ENCODE results near the gene CLOCK. TPM values are rescaled to one million over a fixed set of nuclear protein-coding genes. Genes with fewer than 3 reads are reported as not detected.

Gene CLOCK
- total and polyA plus RNA-seq, 9 of the 15 experiments (the other 6 are each of a cell fraction or from before 2014, with no cell fraction given): 3.7 to 14.4 (median 9.4) TPM

DNA sequence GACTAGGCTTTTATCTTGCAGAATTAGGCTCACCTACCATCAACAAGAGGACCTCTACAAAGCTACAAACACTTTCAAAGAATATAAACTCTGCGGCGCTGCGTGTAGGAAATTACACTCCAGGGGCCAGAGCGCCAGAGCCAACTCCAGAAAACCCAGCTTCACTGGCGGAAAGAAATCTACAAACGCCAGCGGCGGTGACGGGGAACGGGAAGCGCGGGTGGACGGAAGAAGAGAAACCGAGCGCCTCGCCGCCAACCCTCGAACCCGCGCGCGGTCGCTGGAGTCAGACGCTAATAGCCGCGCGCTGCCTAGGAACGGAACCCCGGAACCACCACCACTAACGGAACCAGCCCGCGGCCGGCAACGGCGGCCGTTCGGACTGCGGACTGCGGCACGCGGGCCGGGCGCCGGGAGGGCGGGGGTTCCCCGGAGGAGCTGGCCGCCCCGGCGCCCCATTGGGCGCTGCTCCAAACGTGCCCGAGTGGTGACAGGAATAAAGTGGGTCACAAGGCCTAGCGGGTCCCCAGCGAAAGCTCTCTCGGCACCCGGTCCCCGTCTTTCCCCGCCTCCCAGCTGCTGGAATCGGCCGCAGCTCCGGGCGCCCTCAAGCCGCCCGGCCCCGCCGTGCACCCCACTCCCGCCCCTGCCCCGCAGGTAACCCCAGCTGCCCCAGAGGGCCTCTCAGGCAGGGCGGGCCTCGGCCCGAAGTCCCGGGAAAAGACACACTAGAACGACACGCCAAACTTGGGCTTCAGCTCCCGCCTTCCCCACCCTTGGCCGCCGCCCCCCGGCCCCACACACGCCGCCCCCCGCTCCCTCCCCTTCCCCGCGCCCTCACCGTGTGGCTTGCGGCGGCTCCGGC, 836 bp downstream of the CLOCK start (continued):
- no peak for TF ChIP-seq TEAD4 (IDR thresholded peaks at IDR 0.05; ENCODE audit: low read length)
- no peak for TF ChIP-seq TEAD4 (CRISPR knock-in tag; IDR thresholded peaks at IDR 0.05; ENCODE audit: borderline replicate concordance)
- TF ChIP-seq ZNF175 (CRISPR knock-in tag; IDR thresholded peaks at IDR 0.05; ENCODE audit: low read depth): no peak
- no peak for TF ChIP-seq SRSF9 (IDR thresholded peaks at IDR 0.05; ENCODE audit: borderline replicate concordance, low read depth, low read length)
- TF ChIP-seq ZNF121 (CRISPR knock-in tag; conservative IDR thresholded peaks at IDR 0.05): no peak
- TF ChIP-seq, protein P1, sequence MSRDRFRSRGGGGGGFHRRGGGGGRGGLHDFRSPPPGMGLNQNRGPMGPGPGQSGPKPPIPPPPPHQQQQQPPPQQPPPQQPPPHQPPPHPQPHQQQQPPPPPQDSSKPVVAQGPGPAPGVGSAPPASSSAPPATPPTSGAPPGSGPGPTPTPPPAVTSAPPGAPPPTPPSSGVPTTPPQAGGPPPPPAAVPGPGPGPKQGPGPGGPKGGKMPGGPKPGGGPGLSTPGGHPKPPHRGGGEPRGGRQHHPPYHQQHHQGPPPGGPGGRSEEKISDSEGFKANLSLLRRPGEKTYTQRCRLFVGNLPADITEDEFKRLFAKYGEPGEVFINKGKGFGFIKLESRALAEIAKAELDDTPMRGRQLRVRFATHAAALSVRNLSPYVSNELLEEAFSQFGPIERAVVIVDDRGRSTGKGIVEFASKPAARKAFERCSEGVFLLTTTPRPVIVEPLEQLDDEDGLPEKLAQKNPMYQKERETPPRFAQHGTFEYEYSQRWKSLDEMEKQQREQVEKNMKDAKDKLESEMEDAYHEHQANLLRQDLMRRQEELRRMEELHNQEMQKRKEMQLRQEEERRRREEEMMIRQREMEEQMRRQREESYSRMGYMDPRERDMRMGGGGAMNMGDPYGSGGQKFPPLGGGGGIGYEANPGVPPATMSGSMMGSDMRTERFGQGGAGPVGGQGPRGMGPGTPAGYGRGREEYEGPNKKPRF (IDR thresholded peaks at IDR 0.05; ENCODE audit: low read depth, low read length): no peak
- TF ChIP-seq, protein P2, sequence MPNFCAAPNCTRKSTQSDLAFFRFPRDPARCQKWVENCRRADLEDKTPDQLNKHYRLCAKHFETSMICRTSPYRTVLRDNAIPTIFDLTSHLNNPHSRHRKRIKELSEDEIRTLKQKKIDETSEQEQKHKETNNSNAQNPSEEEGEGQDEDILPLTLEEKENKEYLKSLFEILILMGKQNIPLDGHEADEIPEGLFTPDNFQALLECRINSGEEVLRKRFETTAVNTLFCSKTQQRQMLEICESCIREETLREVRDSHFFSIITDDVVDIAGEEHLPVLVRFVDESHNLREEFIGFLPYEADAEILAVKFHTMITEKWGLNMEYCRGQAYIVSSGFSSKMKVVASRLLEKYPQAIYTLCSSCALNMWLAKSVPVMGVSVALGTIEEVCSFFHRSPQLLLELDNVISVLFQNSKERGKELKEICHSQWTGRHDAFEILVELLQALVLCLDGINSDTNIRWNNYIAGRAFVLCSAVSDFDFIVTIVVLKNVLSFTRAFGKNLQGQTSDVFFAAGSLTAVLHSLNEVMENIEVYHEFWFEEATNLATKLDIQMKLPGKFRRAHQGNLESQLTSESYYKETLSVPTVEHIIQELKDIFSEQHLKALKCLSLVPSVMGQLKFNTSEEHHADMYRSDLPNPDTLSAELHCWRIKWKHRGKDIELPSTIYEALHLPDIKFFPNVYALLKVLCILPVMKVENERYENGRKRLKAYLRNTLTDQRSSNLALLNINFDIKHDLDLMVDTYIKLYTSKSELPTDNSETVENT (CRISPR knock-in tag; IDR thresholded peaks at IDR 0.05): 0 out of 2 replicates have a peak, but pooled peaks have one; percentile 7
- TF ChIP-seq, protein P3, sequence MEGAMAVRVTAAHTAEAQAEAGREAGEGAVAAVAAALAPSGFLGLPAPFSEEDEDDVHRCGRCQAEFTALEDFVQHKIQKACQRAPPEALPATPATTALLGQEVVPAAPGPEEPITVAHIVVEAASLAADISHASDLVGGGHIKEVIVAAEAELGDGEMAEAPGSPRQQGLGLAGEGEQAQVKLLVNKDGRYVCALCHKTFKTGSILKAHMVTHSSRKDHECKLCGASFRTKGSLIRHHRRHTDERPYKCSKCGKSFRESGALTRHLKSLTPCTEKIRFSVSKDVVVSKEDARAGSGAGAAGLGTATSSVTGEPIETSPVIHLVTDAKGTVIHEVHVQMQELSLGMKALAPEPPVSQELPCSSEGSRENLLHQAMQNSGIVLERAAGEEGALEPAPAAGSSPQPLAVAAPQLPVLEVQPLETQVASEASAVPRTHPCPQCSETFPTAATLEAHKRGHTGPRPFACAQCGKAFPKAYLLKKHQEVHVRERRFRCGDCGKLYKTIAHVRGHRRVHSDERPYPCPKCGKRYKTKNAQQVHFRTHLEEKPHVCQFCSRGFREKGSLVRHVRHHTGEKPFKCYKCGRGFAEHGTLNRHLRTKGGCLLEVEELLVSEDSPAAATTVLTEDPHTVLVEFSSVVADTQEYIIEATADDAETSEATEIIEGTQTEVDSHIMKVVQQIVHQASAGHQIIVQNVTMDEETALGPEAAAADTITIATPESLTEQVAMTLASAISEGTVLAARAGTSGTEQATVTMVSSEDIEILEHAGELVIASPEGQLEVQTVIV (CRISPR knock-in tag; IDR thresholded peaks at IDR 0.05; ENCODE audit: borderline replicate concordance): no peak
- TF ChIP-seq ZNF551 (CRISPR knock-in tag; IDR thresholded peaks at IDR 0.05): no peak
- peak; percentile 32 for TF ChIP-seq RBM25 (IDR thresholded peaks at IDR 0.05; ENCODE audit: low read depth, low read length, severe bottlenecking)
- peak; percentile 45; the same call in 1 of the 2 replicates for TF ChIP-seq C11orf30 (IDR thresholded peaks at IDR 0.05; ENCODE audit: low read depth)
- no peak for TF ChIP-seq SMARCA4 (IDR thresholded peaks at IDR 0.05)
- no peak for TF ChIP-seq SMAD3 (CRISPR knock-in tag; conservative IDR thresholded peaks at IDR 0.05)
- TF ChIP-seq MTF1 (CRISPR knock-in tag; IDR thresholded peaks at IDR 0.05; ENCODE audit: borderline replicate concordance): no peak
- 0 out of 2 replicates have a peak, but pooled peaks have one; percentile 7 for TF ChIP-seq CHD2 (IDR thresholded peaks at IDR 0.05; ENCODE audit: low read depth, low read length)
- TF ChIP-seq ZNF354B (CRISPR knock-in tag; IDR thresholded peaks at IDR 0.05): no peak
- 0 out of 2 replicates have a peak, but pooled peaks have one; percentile 65 for TF ChIP-seq ZBTB7A (IDR thresholded peaks at IDR 0.05; ENCODE audit: borderline replicate concordance, control insufficient read depth, low read depth, low read length)
- no peak for TF ChIP-seq TEAD2 (tag; IDR thresholded peaks at IDR 0.05)
- TF ChIP-seq ZNF75A (CRISPR knock-in tag; IDR thresholded peaks at IDR 0.05): no peak
- no peak for TF ChIP-seq CBFA2T2 (conservative IDR thresholded peaks at IDR 0.05)
- no peak for TF ChIP-seq XRCC3 (IDR thresholded peaks at IDR 0.05)

Data from K562 (cell line).